GM19328 (cell line): ENCODE data around the gene HACD2.

ENCODE experiments used
- ATAC-seq: cut with Tn5 transposase; IDR thresholded peaks from one replicate; pipeline ENCODE4 v1.9.1; 2021; ENCODE audit warnings: mild to moderate bottlenecking, moderate library complexity; ENCODE audit not compliant: unreplicated experiment

HACD2 gene

GRCh38 chr3:123448536-123449101 lies 136.2 kb downstream of the HACD2 start, which contains the start of gene ADCY5:
TSS of gene ADCY5 (minus strand) at chr3:123449090. CDS start at chr3:123448545, 545 bp downstream.
- no peak for ATAC-seq

- ATAC-seq, result no peak
Measured at GRCh38 chr3:123447749-123448517, 136.9 kb downstream of the HACD2 start.

- no peak for ATAC-seq
Measured at GRCh38 chr3:123447416-123447748, 137.5 kb downstream of the HACD2 start.

- ATAC-seq, result no peak
Measured at GRCh38 chr3:123446610-123447109, 138.2 kb downstream of the HACD2 start.

- no peak for ATAC-seq
Measured at GRCh38 chr3:123446210-123446609, 138.6 kb downstream of the HACD2 start.

- no peak for ATAC-seq
Measured at GRCh38 chr3:123445702-123446101, 139.2 kb downstream of the HACD2 start.

GRCh38 chr3:123444744-123445143 lies 140.1 kb downstream of the HACD2 start:
- ATAC-seq, result no peak

GRCh38 chr3:123444023-123444422 lies 140.8 kb downstream of the HACD2 start:
- ATAC-seq, result no peak

GRCh38 chr3:123442908-123443307 lies 141.9 kb downstream of the HACD2 start:
- ATAC-seq, result no peak

GRCh38 chr3:123442125-123442524 lies 142.7 kb downstream of the HACD2 start:
- ATAC-seq, result no peak
